Lower leg skin (tissue), 4 donors: Measurements from ENCODE around the gene EPHA4. TPM values are rescaled to one million over a fixed set of nuclear protein-coding genes. Genes with fewer than 3 reads are reported as not detected.

Source experiments
- DNase-seq, 2 donors: peaks; one replicate each; pipeline ENCODE4 v3.0.0-alpha.2; 2019; ENCODE audit warnings: low spot score in 2 of 2
- H3K4me3 ChIP-seq: fragments of 200-600 bp; sonication (generic); 2 replicates; pipeline ENCODE4 v1.5.1; 2017; ENCODE audit warnings: mild to moderate bottlenecking, low read depth; ENCODE audit not compliant: poor library complexity, severe bottlenecking
- POLR2A ChIP-seq, 2 donors: fragments of 450-650 bp; IDR thresholded peaks; one replicate each; pipeline ENCODE4 v1.6.1; 2016 to 2017; ENCODE audit warnings: antibody characterized with exemption in 2 of 2, mild to moderate bottlenecking in 1 of 2, moderate library complexity in 1 of 2
- WGBS, 2 donors: methylation state at CpG; one replicate each; pipeline ENCODE4 v1.1.5; 2018; 5-methylcytosine and 5-hydroxymethylcytosine counted together
- intact Hi-C: fragments of 100-400 bp; cut with DNase I; formaldehyde crosslinking; loops from one replicate; pipeline ENCODE4 v1.15.0; 2023; ENCODE audit warnings: low total_unique reads
- total RNA-seq, 4 donors: library from RNA; depleted of rRNA; stranded (reverse); fragments of >200 nt; gene quantifications; one replicate each; pipeline ENCODE4 v1.1.0, GENCODE V29; 2016
- TF ChIP-seq, protein P1 (sequence below), 3 donors: fragments of 450-650 bp; IDR thresholded peaks; one replicate each; pipeline ENCODE4 v1.5.1; 2016; ENCODE audit warnings: antibody characterized with exemption in 3 of 3, mild to moderate bottlenecking in 3 of 3, moderate library complexity in 2 of 3

EPHA4 gene
- total RNA-seq, 4 donors from 2014 or later, result 35.2 to 63.1 (median 53.7) TPM

DNA sequence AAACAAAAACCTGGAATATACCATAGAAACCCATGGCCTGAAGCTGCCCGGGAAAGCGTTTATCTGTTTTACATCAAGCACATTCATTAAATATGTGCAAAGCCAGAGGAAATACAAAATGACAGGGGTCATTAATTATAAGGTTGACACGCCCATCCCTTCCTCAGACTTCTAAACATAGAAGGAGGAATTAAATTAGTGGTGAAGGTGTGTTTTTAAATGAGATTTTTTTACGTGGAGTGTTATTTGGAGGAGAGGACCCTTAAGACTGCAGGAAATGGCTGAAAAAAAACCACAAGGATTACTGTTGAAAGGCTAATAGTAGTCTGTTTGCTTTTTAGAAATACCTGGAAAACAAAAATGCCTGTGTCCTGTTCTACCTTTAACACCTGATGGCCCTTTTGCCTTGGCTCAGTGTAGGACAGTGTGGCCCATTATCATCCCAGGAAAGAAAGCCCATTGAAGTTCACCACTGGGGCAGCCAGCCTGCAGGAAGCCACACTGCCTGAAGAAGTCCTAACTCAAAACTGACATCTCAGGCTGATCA, 123.2 kb downstream of the EPHA4 start:
- no peak overlapping the region for H3K4me3 ChIP-seq
- intact Hi-C loops, result no loop called here
- 31 to 38% methylated on average over 4 of the region's 4 CpGs for WGBS, 2 donors
- no peak for DNase-seq
- TF ChIP-seq, protein P1, sequence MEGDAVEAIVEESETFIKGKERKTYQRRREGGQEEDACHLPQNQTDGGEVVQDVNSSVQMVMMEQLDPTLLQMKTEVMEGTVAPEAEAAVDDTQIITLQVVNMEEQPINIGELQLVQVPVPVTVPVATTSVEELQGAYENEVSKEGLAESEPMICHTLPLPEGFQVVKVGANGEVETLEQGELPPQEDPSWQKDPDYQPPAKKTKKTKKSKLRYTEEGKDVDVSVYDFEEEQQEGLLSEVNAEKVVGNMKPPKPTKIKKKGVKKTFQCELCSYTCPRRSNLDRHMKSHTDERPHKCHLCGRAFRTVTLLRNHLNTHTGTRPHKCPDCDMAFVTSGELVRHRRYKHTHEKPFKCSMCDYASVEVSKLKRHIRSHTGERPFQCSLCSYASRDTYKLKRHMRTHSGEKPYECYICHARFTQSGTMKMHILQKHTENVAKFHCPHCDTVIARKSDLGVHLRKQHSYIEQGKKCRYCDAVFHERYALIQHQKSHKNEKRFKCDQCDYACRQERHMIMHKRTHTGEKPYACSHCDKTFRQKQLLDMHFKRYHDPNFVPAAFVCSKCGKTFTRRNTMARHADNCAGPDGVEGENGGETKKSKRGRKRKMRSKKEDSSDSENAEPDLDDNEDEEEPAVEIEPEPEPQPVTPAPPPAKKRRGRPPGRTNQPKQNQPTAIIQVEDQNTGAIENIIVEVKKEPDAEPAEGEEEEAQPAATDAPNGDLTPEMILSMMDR (IDR thresholded peaks at IDR 0.05), result no peak
- no peak for TF ChIP-seq POLR2A (IDR thresholded peaks at IDR 0.05)

DNA sequence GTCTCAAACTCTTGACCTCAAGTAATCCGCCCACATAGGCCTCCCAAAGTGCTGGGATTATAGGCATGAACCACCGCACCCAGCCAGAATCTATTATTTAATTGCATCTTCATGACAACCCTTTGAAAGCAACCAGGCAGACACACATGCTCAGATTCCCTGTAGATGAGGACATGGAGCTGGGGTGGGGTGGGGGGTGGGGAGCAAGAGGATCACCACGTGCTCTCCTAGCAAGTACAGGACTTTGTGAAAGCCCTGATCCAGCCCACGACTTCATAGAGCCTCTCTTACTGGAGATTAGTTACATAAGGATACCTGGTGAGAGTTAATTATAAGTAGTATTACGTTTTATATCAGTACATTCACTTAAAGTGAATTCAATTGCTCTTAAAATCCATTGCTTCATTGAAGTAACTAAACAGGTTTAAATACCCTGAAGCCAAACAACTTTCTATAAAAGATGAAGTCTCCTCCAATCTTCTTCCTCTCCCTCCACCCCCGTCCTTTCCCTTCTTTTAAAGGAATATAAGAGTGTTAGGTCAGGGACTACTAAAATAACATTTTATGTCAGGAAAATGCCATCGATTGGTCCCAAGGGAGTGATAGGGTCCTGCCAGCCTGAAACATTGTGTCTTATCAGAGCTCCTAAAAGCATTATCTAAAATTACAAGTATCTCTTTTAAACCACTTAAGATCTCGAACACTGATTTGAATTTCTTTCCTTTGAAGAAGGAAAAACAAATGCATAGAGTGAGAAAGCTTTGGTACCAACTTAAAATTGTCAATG, 123.9 kb downstream of the EPHA4 start:
- TF ChIP-seq, protein P1 (IDR thresholded peaks at IDR 0.05), result no peak
- no peak for TF ChIP-seq POLR2A (IDR thresholded peaks at IDR 0.05)
- no peak for DNase-seq
- intact Hi-C loops, result no loop called here
- WGBS, 2 donors, result 46 to 50% methylated on average over 8 of the region's 8 CpGs
- no peak overlapping the region for H3K4me3 ChIP-seq

DNA sequence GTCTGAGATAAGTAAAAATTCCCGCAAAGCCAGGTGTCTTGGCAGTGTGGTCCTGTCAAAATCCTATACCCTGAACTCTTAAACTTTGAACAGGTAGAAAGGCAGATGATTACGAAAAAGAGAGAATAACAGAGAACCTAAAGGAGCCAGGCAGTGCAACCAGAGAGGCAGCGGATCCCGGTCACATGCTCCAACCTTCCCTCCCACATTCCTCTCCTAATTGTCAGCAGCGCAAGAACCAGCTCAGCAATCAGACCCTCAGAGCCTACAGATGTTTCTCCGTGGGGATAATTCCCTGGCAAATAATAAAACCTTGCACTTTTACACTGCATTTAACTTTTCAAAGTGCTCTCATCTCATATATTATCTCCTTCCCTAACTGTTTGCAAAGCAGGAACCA, 124.8 kb downstream of the EPHA4 start:
- DNase-seq, result no peak
- WGBS, 2 donors, result 41 to 60% methylated on average over 6 of the region's 6 CpGs
- H3K4me3 ChIP-seq, result no peak overlapping the region
- TF ChIP-seq POLR2A (IDR thresholded peaks at IDR 0.05), result no peak
- TF ChIP-seq, protein P1 (IDR thresholded peaks at IDR 0.05), result no peak
- intact Hi-C loops, result no loop called here

DNA sequence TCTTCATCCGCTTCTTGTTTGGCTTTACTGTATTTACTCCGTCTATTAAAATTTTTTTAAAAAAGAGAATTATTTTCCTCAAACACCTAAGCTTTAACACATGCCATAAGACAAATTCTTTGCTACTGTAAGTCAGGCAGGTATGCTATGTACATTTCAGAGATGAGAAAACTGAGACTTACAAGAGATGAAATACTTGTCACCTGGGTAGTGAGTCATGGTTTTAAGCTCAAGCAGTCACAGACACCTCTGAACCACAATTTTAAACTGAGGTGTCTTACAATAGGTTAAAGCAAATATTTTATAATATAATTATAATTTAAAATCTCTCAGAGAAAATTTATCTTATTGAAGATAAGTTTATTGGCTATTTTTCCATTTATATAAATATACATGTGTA, 126.0 kb downstream of the EPHA4 start:
- WGBS, 2 donors, result 94 to 97% methylated on average over 2 of the region's 2 CpGs
- TF ChIP-seq POLR2A (IDR thresholded peaks at IDR 0.05), result no peak
- TF ChIP-seq, protein P1 (IDR thresholded peaks at IDR 0.05), result no peak
- intact Hi-C loops, result no loop called here
- DNase-seq, result no peak
- no peak overlapping the region for H3K4me3 ChIP-seq

DNA sequence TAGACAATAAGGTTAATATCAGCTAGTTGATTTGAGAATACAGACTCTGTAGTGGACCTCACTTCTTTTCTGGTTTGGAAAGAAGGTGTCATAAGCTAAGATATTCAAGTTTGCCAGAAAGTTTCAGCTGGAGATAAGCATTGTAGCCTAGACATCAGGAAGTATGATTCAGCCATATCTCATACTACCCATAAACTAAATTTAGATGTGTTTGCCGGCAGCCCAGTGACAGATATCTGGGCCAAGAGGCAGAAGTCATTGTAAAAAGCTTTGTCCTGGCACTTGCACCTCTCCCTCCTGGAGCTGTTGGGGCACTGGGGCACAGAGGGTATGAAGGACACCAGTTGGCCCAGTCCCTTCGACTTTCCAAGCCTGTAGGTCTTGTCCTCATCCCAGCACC, 128.0 kb downstream of the EPHA4 start:
- TF ChIP-seq, protein P1 (IDR thresholded peaks at IDR 0.05), result no peak
- no peak for TF ChIP-seq POLR2A (IDR thresholded peaks at IDR 0.05)
- 28 to 47% methylated on average over 2 of the region's 2 CpGs for WGBS, 2 donors
- no peak for DNase-seq
- H3K4me3 ChIP-seq, result no peak overlapping the region
- intact Hi-C loops, result no loop called here
